ENCODE data around the gene RHBG.

The RHBG gene

DNA sequence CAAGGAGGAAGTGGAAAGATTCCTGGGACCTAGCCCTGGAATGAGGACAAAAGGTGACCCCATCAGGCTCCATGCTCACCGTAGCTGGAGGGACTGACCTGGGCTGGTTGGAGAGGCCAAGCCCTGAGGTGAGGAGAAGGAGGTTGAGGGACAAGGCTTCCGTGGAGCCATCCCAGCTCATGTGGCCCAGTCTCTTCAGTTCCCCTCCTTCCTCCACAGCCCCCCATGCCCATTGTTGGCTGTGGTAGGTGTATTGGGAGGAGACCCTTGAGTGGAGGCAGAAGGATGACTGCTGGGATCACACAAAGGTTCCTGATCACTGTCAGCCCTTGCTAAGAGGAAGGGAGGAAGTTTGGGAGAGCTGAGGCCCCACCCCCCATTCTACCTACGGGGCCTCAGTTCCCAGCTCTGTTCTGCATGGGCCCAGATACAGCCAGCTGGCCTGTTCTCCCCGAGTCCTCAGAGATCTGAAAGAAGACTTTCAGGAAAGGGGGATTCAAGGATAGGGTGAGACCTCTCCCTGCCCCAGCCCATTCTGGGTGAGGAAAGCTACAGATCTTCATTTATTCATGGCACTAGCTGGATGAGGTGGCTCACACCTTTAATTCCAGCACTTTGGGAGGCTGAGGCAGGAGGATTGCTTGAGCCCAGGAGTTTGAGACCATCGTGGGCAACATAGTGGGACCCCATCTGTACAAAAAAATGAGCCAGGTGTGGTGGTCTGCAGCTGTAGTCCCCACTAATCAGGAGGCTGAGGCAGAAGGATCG is 17.3 kb downstream of the RHBG start:
- no peak for DNase-seq (ENCODE audit: low spot score)

DNA sequence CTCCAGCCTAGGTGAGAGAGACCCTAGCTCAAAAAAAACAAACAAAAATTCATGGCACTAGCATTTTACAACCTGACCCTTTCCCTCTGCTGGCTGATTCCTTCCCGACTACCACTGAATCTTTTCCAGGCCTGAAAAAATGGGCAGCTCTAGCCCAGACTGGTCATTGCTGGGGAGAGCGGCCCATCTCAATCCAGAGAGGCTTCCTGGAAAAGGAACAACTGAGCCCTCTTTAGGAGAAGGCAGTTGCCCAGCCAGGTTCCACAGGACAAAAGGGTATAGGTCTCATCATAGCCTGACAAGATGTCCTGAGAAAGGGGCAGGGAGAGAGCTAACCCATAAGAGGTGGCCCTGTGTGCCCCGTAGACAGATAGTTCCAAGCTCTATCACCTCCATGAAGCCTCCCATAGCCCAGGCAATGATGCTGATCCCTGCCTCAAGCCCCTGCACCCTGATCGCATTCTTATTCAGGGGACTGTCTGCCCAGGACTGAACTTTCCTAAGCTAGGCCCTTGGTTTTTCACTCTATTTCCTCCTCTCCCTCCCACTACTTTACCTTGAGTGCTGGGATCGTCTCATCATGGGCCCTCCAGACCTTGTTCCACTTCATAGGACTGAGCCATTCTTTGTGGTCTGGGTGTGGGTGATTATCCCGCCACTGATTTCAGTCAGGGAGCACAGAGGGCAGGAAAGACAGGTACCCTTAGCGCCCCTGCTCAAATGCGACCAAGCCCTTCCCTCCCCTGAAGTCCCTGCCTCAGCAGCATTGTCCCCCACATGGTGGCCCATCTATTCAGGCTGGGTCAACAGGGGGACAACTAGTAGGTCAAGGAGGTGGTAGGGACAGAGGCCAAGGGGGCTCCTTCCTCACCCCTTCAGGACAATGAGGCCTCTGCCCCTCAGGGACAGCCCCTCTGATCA is 18.2 kb downstream of the RHBG start:
- no peak for DNase-seq (ENCODE audit: low spot score)

DNA sequence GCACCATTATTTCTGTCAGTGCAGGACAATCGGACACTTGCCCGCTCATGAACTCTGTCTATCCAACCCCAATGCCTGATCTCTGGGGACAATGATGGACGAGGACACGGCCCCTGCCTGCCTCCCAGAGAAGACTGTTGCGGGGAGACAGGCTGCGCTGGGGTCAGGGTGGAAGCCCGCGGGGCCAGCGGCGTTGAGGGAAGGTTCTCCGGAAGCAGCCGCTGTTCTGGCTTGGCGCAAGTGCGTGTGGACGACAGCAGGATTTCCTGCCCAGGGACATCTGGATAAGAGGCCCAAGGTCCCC is 18.8 kb downstream of the RHBG start:
- DNase-seq (ENCODE audit: low spot score), result no peak

DNA sequence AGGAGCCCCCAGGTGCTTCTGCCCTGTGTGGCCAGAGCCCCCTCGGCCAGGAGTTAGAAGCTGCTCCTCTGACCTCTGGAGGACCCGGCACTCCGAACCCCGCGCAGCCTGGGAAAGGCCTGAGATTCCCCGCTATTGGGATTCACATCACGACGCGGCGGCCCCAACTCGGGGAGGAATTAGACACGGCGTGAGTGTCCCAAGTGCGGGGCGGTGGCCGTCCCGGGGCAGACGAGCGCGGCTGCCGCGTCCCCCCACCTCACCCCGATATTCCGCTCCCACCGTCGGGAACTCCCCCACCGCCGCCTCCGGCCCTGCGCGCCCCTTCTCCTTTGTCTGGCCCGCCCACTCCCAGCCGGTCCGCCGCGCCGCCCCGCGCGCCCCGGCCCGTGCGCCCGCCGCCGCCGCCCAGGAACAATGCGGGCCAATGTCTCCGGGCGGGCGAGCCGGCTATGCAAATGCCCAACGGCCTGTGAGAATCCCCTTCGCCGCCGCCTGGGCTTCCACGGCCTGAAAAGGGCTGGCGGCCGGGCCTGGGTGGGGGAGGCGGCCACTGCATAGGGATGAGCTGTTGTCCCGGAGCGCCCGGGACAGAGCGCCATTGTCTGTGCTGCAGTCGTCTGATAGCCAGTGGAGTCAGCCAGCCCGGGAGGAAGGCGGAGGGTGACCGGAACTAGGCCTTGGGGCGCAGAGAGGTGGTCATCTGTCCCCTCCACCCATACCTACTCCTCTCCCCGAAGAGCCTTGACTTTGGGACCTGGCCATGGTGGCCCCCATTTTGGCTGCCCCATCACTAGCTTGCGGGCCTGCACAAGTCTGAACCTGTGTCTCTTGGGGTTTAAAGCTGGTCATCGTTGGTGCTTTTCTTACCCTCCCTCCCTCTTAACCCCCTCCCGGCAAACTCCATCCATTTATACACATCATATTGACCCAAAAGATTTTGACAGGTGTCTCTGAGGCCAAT is 19.4 kb downstream of the RHBG start:
- peak; percentile 30 for DNase-seq (ENCODE audit: low spot score)

DNA sequence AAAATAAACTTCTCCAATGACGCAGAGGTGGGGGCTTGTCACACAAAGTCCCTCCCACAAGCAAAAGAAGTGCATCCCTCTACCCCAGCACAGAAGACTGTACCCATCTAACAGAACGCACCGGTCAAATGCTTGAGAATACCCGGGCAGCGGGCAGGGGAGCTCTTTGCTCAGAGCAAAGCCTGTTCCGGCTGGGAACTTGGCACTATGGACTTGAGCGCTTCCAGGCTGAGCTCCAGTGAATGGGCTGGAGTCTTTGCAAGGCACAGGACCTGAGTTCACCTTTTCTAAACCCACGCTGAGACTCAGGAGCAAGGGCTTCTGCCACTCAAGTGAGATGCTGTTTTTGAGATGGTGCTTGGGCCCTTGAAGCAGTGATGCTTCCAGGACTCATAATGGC is 20.3 kb downstream of the RHBG start:
- no peak for DNase-seq (ENCODE audit: low spot score)

DNA sequence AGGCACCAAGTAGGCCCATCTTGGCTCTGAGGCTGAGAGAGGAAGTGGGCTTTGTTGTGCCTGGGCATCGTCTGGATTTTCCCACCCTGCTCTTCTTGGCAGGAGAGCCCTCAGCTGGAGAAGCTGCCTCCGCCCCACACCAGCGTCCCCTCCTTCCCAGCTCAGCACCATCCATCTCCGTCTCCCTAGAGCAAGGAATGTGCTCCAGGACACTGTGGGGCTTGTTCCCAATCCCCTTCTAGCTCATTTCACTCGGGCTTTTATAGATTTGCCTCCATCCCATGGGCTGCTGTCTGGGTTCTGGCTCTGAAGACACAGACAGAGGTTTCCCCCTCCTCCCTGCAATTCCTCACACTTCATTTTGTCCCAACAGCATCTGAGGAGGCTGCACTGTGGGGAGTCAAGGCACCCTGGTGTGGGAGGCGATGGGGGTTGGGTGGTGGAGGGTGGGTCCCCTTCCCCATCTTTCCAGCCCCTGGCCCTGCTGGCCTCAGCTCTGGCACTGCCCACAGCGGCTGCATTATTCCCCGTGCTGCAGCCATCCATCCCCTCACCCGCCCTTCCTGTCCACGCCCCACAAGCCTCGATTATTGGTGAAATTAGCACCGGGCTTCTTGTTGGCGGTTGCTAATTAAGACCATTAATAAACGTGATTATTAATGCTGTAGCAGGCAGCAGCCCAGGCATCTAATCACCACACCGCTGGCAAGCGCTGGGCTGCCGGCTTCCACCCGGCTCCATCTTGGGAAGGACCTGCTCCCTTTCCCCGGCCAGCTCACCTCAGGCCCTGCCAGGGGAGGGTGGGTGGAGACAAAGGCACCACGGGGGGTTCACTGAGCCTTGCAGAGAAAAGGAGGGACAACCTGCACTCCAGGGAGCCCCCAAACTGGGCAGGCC is 21.7 kb downstream of the RHBG start:
- DNase-seq (ENCODE audit: low spot score), result no peak

DNA sequence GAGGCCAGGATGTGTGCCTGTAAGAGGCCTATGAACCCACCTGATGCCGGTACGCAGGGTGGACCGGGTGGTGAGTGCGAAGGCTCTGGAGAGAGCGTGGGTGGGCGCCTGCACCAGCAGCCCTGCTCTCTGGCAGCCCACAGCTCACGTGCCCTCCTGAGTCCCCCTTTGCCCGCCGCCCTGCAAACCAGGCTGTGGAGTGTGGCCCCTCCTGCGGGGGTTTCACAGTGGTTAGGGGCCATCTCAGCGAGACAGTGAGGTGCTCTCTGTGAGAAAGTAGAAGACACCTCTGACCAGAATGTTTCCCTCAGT is 22.3 kb downstream of the RHBG start:
- no peak for DNase-seq (ENCODE audit: low spot score)

DNA sequence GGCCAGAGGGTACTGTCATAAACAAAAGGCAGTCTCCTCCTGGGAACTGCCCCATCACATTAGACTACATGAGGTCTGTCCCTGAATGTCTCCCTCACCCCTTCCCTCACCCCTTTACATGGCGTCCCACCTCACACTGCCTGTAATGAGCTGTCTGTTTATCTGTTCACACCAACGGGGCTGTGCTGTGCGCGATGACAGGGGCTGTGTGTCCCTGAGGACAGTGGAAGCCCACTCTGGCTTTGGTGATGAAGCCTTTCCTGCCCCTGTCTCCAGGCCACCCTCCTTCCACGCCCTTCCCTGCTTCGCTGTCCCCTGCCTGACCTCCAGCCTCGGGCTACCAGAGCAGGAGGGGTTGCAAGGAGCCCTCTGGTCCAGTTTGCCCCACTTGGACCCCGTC is 22.7 kb downstream of the RHBG start:
- no peak for DNase-seq (ENCODE audit: low spot score)

DNA sequence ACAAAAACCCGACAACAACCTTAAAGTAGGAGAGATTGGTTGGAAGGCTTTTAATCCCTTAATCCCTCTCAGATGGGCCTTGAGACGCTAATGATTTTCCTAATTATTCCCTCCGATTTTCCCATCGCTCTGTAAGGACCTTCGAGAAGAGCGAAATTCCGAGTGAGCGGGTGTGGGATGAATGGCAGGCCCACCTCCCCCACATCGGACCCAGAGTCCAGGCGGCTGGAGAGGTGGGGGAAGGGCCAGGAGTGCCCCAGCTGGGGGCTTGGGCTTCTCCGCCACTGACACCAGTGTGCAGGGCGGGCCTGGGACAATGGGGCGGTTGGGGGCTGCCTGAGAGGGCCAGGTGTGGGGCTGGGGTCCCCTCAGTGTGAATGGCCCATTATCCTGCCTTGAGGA is 23.4 kb downstream of the RHBG start:
- DNase-seq (ENCODE audit: low spot score), result no peak

DNA sequence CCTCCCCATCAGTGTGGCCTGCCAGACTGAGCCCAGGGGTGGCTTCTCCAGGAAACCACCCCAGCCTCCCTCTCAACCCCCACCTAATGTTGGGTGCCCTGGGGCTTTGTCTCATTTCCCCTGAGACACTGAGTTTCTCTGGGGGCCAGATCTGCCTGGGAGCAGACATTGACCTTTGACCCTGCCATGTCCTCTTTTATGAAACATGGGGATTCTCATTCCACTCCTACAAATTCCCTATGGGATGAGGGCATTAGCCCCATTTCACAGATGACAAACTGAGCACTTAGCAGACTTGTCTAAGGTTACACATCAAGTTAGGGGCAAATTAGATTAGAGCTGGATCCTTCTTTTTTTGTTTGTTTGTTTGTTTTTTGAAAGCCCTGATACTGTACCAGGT is 24.1 kb downstream of the RHBG start:
- no peak for DNase-seq (ENCODE audit: low spot score)

DNA sequence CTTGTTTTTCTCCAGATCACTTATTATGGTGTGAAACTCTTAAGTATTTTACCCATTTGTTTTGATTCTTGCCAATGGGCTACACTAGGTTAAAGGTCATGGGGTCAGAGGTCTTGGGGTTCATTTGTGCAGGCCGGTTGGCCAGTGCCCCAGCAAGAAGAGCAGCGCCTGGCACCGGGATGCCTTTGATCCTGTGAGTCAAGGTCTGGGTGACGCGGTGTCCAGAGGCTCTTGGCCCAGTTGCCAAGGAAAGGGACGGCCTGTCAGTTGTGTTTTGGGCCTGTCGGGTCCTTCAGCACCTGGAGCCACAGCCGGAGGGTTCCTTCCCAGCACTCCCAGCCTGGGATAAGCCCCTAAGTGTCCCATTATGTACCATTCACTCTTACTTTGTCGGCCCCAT is 25.1 kb downstream of the RHBG start:
- no peak for DNase-seq (ENCODE audit: low spot score)

DNA sequence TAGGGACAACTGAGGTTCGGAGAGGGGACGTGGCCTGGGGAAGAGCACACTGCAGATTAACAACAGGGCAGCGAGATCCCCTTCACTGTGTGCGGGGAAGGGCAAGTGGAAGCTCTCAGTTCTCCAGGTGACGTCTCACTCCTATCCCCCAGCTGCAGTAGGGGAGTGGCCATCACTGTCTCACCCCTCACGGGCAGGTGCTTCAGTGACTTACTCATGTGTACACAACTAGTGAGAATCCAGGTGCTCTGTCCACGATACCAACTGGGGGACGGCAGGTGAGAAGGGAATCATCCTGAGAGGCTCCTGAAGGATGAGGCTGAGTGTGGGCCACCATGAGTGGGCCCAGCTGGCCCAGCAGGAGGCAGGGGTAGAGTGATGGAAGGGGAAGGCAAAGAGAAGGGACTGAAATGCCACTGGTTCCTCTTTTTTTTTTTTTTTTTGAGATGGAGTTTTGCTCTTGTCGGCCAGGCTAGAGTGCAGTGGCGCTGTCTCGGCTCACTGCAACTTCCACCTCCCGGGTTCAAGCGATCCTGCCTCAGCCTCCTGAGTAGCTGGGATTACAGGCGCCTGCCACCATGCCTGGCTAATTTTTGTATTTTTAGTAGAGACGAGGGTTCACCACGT is 25.9 kb downstream of the RHBG start:
- DNase-seq (ENCODE audit: low spot score), result no peak

DNA sequence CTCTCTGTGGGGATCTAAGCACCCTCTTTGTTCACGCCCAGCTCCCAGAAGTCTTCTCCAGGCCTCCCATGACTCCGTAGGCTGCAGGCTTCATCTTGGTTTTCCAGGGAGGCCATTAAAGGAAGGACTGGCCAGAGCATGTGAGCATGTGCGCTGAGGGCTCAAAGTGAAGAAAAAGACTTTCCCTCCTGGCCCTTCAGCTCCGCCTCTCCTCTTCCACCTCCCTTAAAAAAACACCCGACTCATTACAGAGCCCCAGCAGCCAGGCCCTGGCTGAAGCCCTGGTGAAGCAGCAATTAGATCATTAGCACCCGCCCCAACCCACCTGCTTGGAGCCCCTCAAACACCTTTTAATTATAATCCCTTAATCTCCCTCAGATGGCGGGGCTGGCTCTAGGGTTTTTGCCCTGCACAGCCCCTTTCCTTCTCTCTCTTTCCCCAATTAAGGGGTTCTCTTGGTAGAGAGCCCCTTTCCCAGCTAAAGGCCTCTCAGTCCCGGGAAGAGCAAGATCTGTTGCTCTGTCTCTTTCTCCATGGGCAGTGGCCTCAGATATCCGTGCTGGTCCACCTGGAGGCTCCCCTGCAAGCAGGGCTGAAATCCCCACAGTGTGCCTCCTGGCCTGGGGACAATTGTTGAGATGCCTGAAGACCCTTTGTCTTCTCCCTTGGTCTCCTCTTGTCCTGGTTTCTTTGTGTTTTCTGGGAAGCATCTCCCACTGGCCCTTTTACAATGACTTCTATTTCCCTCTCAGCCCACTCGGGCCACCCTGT is 30.5 kb downstream of the RHBG start:
- no peak for DNase-seq (ENCODE audit: low spot score)

DNA sequence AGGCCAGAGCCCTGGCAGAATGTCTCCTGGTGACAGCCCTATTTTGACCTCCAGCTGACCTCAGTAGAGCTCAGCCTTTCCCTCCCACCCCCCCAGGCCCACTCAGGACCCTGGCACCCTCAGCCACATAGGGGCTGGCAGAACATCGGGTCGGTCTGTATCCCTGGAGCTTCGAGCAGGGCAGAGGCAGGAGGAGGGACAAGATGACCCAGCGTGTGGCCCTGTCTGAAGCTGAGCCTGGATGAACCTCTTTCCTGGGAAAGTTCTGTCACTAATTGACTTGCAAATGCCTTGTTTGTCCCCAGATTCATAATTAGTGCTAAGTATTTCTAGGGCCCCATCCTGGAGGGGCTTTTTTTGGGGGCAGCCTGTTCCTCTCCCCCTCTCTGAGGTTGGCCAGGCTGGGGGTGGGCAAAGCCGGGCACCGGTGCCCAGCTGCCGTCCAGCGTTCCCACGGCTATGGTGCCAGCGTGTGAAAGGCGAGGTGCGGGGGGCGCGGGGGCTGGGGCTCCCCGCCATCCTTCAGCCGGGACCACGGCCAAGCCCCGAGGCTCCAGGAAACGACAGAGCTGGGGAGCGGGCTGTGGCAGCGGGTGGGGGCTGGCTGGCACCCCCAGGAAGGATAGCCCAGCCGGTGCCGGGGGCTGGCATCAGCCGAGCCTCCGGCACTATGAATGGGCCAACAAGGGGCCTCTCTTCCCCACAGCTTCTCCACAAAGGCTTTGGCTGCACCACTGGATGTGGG is 31.4 kb downstream of the RHBG start:
- DNase-seq (ENCODE audit: low spot score), result no peak

DNA sequence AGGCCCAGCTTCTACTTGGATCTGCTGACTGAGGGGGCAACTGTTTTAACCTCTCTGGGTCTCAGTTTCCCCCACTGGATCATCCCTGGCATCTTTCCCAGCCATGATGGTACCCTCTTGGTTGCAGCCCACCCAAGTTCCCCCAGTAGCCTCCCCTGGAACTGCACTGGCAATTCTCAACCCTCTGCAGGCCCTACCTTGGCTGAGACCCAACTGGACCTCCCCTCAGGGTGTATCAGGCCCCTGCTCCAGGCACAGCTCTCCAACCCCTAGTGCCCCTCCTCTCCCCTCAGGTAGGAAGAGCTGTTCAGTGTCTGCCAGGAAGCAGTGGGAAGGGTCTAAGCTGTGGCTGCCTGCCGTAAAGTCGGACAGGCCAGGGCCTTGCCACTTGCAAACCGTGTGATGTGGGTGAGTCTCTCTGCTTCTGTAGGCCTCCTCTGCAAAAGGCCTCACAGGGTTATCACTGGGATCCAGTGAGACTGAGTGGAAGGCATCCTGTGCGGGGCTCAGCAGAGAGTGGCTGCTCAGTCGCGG is 32.1 kb downstream of the RHBG start:
- no peak for DNase-seq (ENCODE audit: low spot score)

DNA sequence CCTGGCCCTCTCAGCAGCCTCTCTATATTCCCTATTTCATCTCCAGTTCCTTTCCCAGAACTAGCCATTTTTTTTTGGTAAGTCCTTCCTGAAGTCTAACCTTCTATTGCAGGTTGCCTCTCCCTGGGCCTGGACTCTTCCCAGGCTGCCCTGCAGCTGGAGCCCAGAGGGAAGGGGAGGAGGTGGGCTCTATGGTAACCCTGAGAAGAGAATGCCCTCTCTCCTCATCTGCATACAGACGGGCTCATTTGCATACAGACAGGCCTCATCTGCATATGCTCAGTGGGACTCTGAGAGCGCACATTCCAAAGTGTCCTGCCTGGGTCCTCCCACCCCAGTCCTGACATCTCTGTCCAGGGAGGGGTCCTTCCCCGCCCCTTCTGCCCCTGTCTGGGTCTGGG is 32.7 kb downstream of the RHBG start:
- DNase-seq (ENCODE audit: low spot score), result no peak

DNA sequence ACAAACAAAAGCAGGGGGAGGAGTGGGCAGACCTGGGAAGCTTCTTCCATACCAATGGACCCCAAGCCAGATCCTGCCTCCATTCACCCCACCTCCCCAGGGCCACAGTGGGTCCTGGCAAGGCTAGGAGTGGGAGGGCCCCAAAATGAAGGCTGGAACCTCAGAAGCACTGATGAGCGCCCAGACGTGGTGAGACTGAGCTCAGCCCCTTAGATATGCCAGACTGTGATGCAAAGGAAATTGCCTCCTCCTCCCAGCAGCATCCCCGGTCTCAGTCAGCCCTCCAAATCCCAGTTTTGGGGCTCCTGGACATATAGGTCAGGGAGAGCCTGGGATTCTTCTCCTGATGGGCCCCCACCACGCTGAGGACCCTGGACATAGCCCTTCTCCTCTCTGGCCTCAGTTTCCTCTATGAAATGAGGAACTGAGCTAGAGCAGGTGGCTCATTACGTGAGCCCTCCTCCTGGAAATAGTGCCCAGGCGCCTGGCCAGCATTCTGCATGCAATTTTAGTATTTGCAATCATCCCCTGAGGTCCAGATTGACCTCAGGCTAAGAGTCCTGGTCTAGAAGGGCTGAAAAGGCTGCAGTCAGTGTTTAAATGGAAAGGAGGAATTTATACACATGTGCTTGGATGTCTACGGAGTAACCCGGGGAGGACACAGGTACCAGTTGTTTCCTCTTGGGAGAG is 33.5 kb downstream of the RHBG start:
- DNase-seq (ENCODE audit: low spot score), result no peak

DNA sequence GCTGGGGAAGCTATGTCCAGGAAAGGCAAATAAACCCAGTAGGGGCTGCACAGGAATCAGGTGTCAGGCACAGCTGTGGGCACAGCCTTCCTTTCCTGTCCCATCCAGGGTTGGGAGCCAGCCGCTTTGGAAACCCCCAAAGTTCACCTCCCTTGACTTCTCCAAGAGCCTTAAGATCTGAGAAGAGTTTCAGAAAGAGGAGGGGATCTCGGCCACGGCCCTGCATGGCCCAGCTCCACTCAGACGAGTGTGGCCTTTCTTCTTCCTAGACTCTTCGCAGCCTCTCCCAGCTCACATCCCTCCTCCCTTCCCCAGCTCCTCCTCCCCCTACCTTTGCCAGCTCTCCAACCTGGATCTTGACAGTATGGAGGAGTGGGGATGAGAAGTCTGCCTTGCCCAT is 36.7 kb downstream of the RHBG start:
- no peak for DNase-seq (ENCODE audit: low spot score)

DNA sequence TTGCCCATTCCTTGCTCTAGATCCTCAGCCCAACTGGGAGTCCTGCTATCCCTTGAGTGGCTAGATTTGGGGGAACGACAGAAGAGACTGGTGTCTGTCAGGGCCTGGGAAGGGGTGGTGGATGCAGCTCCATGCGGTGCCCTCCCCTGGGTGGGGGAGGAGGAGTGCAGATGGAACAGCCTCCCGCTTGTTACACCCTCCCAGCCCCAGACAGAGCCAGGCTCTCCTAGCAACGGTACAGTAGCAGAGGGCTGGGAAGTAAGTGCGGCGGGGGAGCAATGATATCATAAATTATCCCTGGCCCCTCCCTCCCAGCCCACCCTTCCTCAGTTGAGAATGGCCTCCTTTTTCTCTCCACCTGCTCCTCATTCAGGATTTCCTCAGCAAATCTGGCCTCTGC is 37.2 kb downstream of the RHBG start:
- no peak for DNase-seq (ENCODE audit: low spot score)

All from AG20443 (cell line).